Liver (tissue), 9 donors: ENCODE data around the gene PRICKLE1. TPM values are rescaled to one million over a fixed set of nuclear protein-coding genes. Genes with fewer than 3 reads are reported as not detected.

Source experiments
- DNase-seq: peaks from one replicate; pipeline ENCODE4 v3.0.0-alpha.2; 2017; ENCODE audit warnings: low spot score
- H3K27ac ChIP-seq, 2 donors: one replicate each; pipeline ENCODE4 v1.7.0; 2013; ENCODE audit warnings: inconsistent platforms in 2 of 2, low read length in 2 of 2, control low read depth in 1 of 2, low read depth in 1 of 2, mild to moderate bottlenecking in 1 of 2
- H3K27me3 ChIP-seq, 4 donors: one replicate each; pipeline versions ENCODE4 v1.6.1 to v1.7.0; 2013; ENCODE audit warnings: low read length in 3 of 4, inconsistent platforms in 1 of 4, mild to moderate bottlenecking in 1 of 4, moderate library complexity in 1 of 4; ENCODE audit not compliant: control insufficient read depth in 4 of 4, insufficient read depth in 4 of 4
- H3K36me3 ChIP-seq, 4 donors: one replicate each; pipeline versions ENCODE4 v1.6.1 to v1.7.0; 2013; ENCODE audit warnings: low read length in 3 of 4, mild to moderate bottlenecking in 3 of 4, low read depth in 1 of 4, moderate library complexity in 1 of 4; ENCODE audit not compliant: control insufficient read depth in 4 of 4, insufficient read depth in 3 of 4
- H3K4me1 ChIP-seq, 4 donors: one replicate each; pipeline versions ENCODE4 v1.6.1 to v1.7.0; 2013; ENCODE audit warnings: low read length in 3 of 4, mild to moderate bottlenecking in 3 of 4, moderate library complexity in 1 of 4; ENCODE audit not compliant: control insufficient read depth in 4 of 4, insufficient read depth in 4 of 4
- H3K4me3 ChIP-seq, 3 donors: one replicate each; pipeline versions ENCODE4 v1.6.1 to v1.7.0; 2013; ENCODE audit warnings: low read length in 3 of 3, control low read depth in 1 of 3, low read depth in 1 of 3, mild to moderate bottlenecking in 1 of 3
- H3K9ac ChIP-seq, 2 donors: one replicate each; pipeline ENCODE4 v1.7.0; 2013; ENCODE audit warnings: low read length in 2 of 2, mild to moderate bottlenecking in 2 of 2, moderate library complexity in 2 of 2, control low read depth in 1 of 2, low read depth in 1 of 2
- H3K9me3 ChIP-seq, 4 donors: one replicate each; pipeline versions ENCODE4 v1.6.1 to v1.7.0; 2013; ENCODE audit warnings: low read length in 3 of 4; ENCODE audit not compliant: control insufficient read depth in 4 of 4
- ATF3 ChIP-seq: IDR thresholded peaks from 2 replicates; pipeline ENCODE4 v1.6.1; 2016; ENCODE audit warnings: antibody characterized with exemption
- CTCF ChIP-seq: fragments of 150-350 bp; IDR thresholded peaks from 2 replicates; pipeline ENCODE4 v1.5.1; 2017; ENCODE audit warnings: improper control_type of control experiment, low read depth, low read length; ENCODE audit not compliant: missing input control
- EGR1 ChIP-seq, 2 donors: IDR thresholded peaks; 2 replicates each; pipeline ENCODE4 v1.6.1; 2016 to 2018; ENCODE audit warnings: antibody characterized with exemption in 2 of 2, low read depth in 2 of 2
- FOXA1 ChIP-seq: IDR thresholded peaks from 2 replicates; pipeline ENCODE4 v1.6.1; 2016; ENCODE audit warnings: antibody characterized with exemption
- GABPA ChIP-seq, 2 donors: IDR thresholded peaks in 1 of 2; conservative IDR thresholded peaks in 1 of 2; 2 replicates each; pipeline ENCODE4 v1.6.1; 2016; ENCODE audit warnings: antibody characterized with exemption in 2 of 2, mild to moderate bottlenecking in 1 of 2, moderate library complexity in 1 of 2
- HNF4A ChIP-seq, 2 donors: conservative IDR thresholded peaks; 2 replicates each; pipeline ENCODE4 v1.6.1; 2016; ENCODE audit warnings: antibody characterized with exemption in 2 of 2, mild to moderate bottlenecking in 2 of 2
- HNF4G ChIP-seq: IDR thresholded peaks from 2 replicates; pipeline ENCODE4 v1.6.1; 2016; ENCODE audit warnings: antibody characterized with exemption
- JUND ChIP-seq, 2 donors: IDR thresholded peaks; 2 replicates each; pipeline ENCODE4 v1.6.1; 2016; ENCODE audit warnings: antibody characterized with exemption in 2 of 2
- MAX ChIP-seq: IDR thresholded peaks from 2 replicates; pipeline ENCODE4 v1.6.1; 2016; ENCODE audit warnings: antibody characterized with exemption
- NR2F2 ChIP-seq: IDR thresholded peaks from 2 replicates; pipeline ENCODE4 v1.6.1; 2016; ENCODE audit warnings: antibody characterized with exemption
- RAD21 ChIP-seq, 2 donors: IDR thresholded peaks; 2 replicates each; pipeline ENCODE4 v1.6.1; 2016; ENCODE audit warnings: antibody characterized with exemption in 2 of 2, mild to moderate bottlenecking in 2 of 2
- REST ChIP-seq: IDR thresholded peaks from 2 replicates; pipeline ENCODE4 v1.6.1; 2016; ENCODE audit warnings: antibody characterized with exemption, mild to moderate bottlenecking
- RXRA ChIP-seq, 2 donors: IDR thresholded peaks; 2 replicates each; pipeline ENCODE4 v1.6.1; 2017 to 2018; ENCODE audit warnings: antibody characterized with exemption in 2 of 2, mild to moderate bottlenecking in 1 of 2
- SP1 ChIP-seq: IDR thresholded peaks from 2 replicates; pipeline ENCODE4 v1.6.1; 2018; ENCODE audit warnings: antibody characterized with exemption, mild to moderate bottlenecking
- TAF1 ChIP-seq: conservative IDR thresholded peaks from 2 replicates; pipeline ENCODE4 v1.6.1; 2016; ENCODE audit warnings: antibody characterized with exemption, mild to moderate bottlenecking
- YY1 ChIP-seq: IDR thresholded peaks from 2 replicates; pipeline ENCODE4 v1.6.1; 2016; ENCODE audit warnings: antibody characterized with exemption, mild to moderate bottlenecking
- ZBTB33 ChIP-seq: IDR thresholded peaks from 2 replicates; pipeline ENCODE4 v1.6.1; 2016; ENCODE audit warnings: antibody characterized with exemption
- WGBS: extraction: QIAGEN DNeasy Blood & Tissue Kit; methylation state at CpG from one replicate; pipeline ENCODE4 v1.1.7; 2013; 5-methylcytosine and 5-hydroxymethylcytosine counted together
- polyA plus RNA-seq, 2 donors: library from polyadenylated mRNA; stranded (reverse) in 1 of 2; unstranded in 1 of 2; fragments of 200-250 nt in 1 of 2; fragments of >200 nt in 1 of 2; fragmentation: Nextera tagmentation in 1 of 2; extraction: Ambion mirVana in 1 of 2; gene quantifications; one replicate each; pipeline versions ENCODE4 v1.2.1 to v1.2.3, GENCODE V29; 2013 to 2015
- total RNA-seq, 2 donors: library from RNA; depleted of rRNA; stranded (reverse); fragments of >200 nt; gene quantifications; one replicate each; pipeline ENCODE4 v1.2.3, GENCODE V29; 2014
- donor health status: healthy.
- donor health status: healthy.
- donor health status: healthy.
- donor health status: healthy.
- donor health status: healthy.

Gene PRICKLE1
- total and polyA plus RNA-seq, 4 donors: 0.59 to 5.7 (median 2.2) TPM

GRCh38 chr12:42448841-42449240, 140.7 kb downstream of the PRICKLE1 start:
- over 99% methylated on average over 9 of the region's 9 CpGs for WGBS
- Histone ChIP-seq H3K36me3 (peaks cover 0 to 7% (median 3%) of the 10 kb centered on the region in 4 donors), H3K9ac (no peak overlapping the region), H3K9me3 (no peaks in the 10 kb centered on the region), H3K27me3 (no peaks in the 10 kb centered on the region), H3K4me3 (no peak overlapping the region), H3K4me1 (no peaks in the 10 kb centered on the region), H3K27ac (no peak overlapping the region)
- DNase-seq: no peak
- TF ChIP-seq JUND (IDR thresholded peaks at IDR 0.05): no peak
- no peak for TF ChIP-seq CTCF
- no peak for TF ChIP-seq RXRA (IDR thresholded peaks at IDR 0.05)
- no peak for TF ChIP-seq EGR1 (IDR thresholded peaks at IDR 0.05; ENCODE audit: low read depth in 2 of 2)
- no peak for TF ChIP-seq ZBTB33
- TF ChIP-seq HNF4A (conservative IDR thresholded peaks at IDR 0.05): no peak
- TF ChIP-seq REST: no peak
- no peak for TF ChIP-seq NR2F2
- TF ChIP-seq YY1: no peak
- TF ChIP-seq TAF1: no peak
- no peak for TF ChIP-seq RAD21 (IDR thresholded peaks at IDR 0.05)
- TF ChIP-seq FOXA1: no peak
- TF ChIP-seq HNF4G: no peak
- TF ChIP-seq MAX: no peak

GRCh38 chr12:42447371-42447786, 142.2 kb downstream of the PRICKLE1 start:
- Histone ChIP-seq H3K36me3 (peaks cover 0 to 13% (median 4%) of the 10 kb centered on the region in 4 donors), H3K4me3 (no peak overlapping the region), H3K9me3 (no peaks in the 10 kb centered on the region), H3K4me1 (no peaks in the 10 kb centered on the region), H3K9ac (no peak overlapping the region), H3K27me3 (no peaks in the 10 kb centered on the region), H3K27ac (no peak overlapping the region)
- no peak for DNase-seq
- 92% methylated on average over 3 of the region's 3 CpGs for WGBS
- no peak for TF ChIP-seq CTCF
- no peak for TF ChIP-seq MAX
- TF ChIP-seq REST: no peak
- no peak for TF ChIP-seq HNF4A (conservative IDR thresholded peaks at IDR 0.05)
- no peak for TF ChIP-seq EGR1 (IDR thresholded peaks at IDR 0.05; ENCODE audit: low read depth in 2 of 2)
- no peak for TF ChIP-seq RAD21 (IDR thresholded peaks at IDR 0.05)
- no peak for TF ChIP-seq GABPA (IDR thresholded peaks at IDR 0.05 in 1 of 2, conservative IDR thresholded peaks at IDR 0.05 in 1 of 2)
- TF ChIP-seq YY1: no peak
- no peak for TF ChIP-seq FOXA1
- TF ChIP-seq ATF3: no peak
- no peak for TF ChIP-seq NR2F2
- no peak for TF ChIP-seq SP1
- no peak for TF ChIP-seq JUND (IDR thresholded peaks at IDR 0.05)
